Measurements from ENCODE around the gene GORAB.

GRCh38 chr1:170601866-170602265 is 69.9 kb downstream of the GORAB start:
- TF ChIP-seq CTCF (IDR thresholded peaks at IDR 0.05) (no peak), POLR2A (IDR thresholded peaks at IDR 0.05) (no peak)
